ENCODE data around the gene KIF13A. TPM values are rescaled to one million over a fixed set of nuclear protein-coding genes. Genes with fewer than 3 reads are reported as not detected.

KIF13A gene
- total RNA-seq, 1 experiment from 2014 or later = 52.2 TPM

DNA sequence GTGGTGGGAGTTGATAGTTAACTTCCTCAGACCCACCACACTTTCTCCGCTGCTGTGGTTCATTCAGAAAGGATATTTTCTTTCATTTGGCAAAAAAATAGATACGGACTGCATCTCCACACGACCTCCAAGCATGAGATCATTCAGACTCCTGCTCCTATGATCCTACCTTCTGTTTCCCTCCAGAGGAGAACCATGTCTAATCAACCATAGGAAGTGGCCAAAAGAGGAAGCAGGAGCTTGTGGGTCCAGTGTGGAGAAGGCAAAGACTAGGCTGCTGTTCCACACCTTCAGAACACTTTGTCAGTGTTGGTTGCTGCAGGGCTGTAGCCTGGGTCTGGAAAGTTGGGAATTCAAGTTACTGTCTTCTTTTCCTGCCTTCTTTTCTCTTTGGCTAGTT, 10.6 kb upstream of the KIF13A start:
- DNase-seq = no peak
- H3K9me2 ChIP-seq (ENCODE audit: insufficient read depth) = no peaks in the 10 kb centered on the region
- no peak overlapping the region for H3K27ac ChIP-seq
- H3K4me2 ChIP-seq = peak overlapping the region; percentile 35; the same call in 1 of the 2 replicates
- H3K36me3 ChIP-seq (ENCODE audit: low read depth) = no peaks in the 10 kb centered on the region
- ChIA-PET CTCF (no interaction called here), POLR2A (ENCODE audit: unreplicated experiment) (no interaction called here)
- H3K9me3 ChIP-seq (ENCODE audit: insufficient read depth, low read depth) = peaks cover 3% of the 10 kb centered on the region; the same call in 1 of the 2 replicates
- H3K4me3 ChIP-seq = no peak overlapping the region
- TF ChIP-seq, protein P1, sequence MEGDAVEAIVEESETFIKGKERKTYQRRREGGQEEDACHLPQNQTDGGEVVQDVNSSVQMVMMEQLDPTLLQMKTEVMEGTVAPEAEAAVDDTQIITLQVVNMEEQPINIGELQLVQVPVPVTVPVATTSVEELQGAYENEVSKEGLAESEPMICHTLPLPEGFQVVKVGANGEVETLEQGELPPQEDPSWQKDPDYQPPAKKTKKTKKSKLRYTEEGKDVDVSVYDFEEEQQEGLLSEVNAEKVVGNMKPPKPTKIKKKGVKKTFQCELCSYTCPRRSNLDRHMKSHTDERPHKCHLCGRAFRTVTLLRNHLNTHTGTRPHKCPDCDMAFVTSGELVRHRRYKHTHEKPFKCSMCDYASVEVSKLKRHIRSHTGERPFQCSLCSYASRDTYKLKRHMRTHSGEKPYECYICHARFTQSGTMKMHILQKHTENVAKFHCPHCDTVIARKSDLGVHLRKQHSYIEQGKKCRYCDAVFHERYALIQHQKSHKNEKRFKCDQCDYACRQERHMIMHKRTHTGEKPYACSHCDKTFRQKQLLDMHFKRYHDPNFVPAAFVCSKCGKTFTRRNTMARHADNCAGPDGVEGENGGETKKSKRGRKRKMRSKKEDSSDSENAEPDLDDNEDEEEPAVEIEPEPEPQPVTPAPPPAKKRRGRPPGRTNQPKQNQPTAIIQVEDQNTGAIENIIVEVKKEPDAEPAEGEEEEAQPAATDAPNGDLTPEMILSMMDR (conservative IDR thresholded peaks at IDR 0.05) = no peak
- no peak for TF ChIP-seq EZH2 (IDR thresholded peaks at IDR 0.05; ENCODE audit: low read depth)
- H3K79me2 ChIP-seq (ENCODE audit: low read depth) = no peaks in the 10 kb centered on the region
- BruUV-seq (replicated peaks) = no TSS peak
- intact Hi-C loops (cut with micrococcal nuclease; ENCODE audit: unreplicated experiment) = no loop called here
- H3F3A ChIP-seq (ENCODE audit: insufficient read depth, low read depth) = peaks cover 28% of the 10 kb centered on the region
- no peak overlapping the region for H2AFZ ChIP-seq
- no peaks in the 10 kb centered on the region for H3K27me3 ChIP-seq (ENCODE audit: insufficient read depth, low read depth)
- no peaks in the 10 kb centered on the region for H4K20me1 ChIP-seq (ENCODE audit: insufficient read depth)
- peaks cover 27% of the 10 kb centered on the region for H3K4me1 ChIP-seq (replicated peaks; ENCODE audit: insufficient read depth)

DNA sequence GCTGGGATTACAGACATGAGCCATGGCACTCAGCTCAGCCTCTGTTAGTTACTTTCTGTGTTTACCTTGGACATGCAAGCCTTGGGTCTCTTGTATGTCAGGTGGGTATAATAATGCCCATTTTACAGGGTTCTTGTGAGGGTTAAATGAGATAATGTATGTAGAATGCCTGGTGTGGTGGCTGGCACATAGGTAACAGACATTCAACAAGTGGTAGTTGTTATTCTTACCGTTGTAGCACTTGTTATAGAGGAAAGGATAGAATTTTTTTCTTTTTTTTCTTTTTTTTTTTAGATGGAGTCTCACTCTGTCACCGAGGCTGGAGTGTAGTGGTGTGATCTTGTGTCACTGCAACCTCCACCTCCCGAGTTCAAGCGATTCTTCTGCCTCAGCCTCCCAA, 8.0 kb upstream of the KIF13A start:
- H2AFZ ChIP-seq = no peak overlapping the region
- intact Hi-C loops (cut with micrococcal nuclease; ENCODE audit: unreplicated experiment) = no loop called here
- no peak overlapping the region for H3K27ac ChIP-seq
- no peaks in the 10 kb centered on the region for H4K20me1 ChIP-seq (ENCODE audit: insufficient read depth)
- no peak for DNase-seq
- H3K79me2 ChIP-seq (ENCODE audit: low read depth) = no peaks in the 10 kb centered on the region
- BruUV-seq (replicated peaks) = no TSS peak
- peaks cover 3% of the 10 kb centered on the region; the same call in 1 of the 2 replicates for H3K9me3 ChIP-seq (ENCODE audit: insufficient read depth, low read depth)
- H3F3A ChIP-seq (ENCODE audit: insufficient read depth, low read depth) = peaks cover 37% of the 10 kb centered on the region
- H3K27me3 ChIP-seq (ENCODE audit: insufficient read depth, low read depth) = no peaks in the 10 kb centered on the region
- TF ChIP-seq EZH2 (IDR thresholded peaks at IDR 0.05; ENCODE audit: low read depth) = no peak
- TF ChIP-seq, protein P1 (conservative IDR thresholded peaks at IDR 0.05) = no peak
- no peaks in the 10 kb centered on the region for H3K36me3 ChIP-seq (ENCODE audit: low read depth)
- no peak overlapping the region for H3K4me2 ChIP-seq
- POLR2A ChIA-PET (ENCODE audit: unreplicated experiment) = no interaction called here
- H3K4me3 ChIP-seq = no peak overlapping the region
- no peaks in the 10 kb centered on the region for H3K9me2 ChIP-seq (ENCODE audit: insufficient read depth)
- CTCF ChIA-PET = no interaction called here
- H3K4me1 ChIP-seq (replicated peaks; ENCODE audit: insufficient read depth) = peaks cover 45% of the 10 kb centered on the region

DNA sequence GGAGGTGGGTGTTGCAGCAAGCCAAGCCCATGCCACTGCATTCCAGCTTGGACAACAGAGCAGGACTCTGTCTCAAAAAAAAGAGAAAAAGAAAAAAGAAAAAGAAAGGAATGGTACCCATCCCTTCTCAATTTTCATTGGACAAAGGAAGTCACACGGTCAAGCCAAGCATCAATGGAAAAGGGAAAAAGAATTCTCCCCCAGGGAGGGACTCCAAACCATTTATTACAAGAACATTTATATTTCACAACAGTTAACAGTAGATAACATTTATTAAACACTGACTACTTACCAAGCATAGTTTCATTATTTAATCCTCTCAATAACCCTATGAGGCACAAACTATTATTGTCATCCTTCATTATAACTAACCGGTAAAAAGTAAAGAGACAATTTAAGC, 6.6 kb upstream of the KIF13A start:
- peaks cover 37% of the 10 kb centered on the region for H3F3A ChIP-seq (ENCODE audit: insufficient read depth, low read depth)
- no peak overlapping the region for H2AFZ ChIP-seq
- ChIA-PET POLR2A (ENCODE audit: unreplicated experiment) (interaction anchor here (0.6 kb wide), 2 partner anchors 118 to 120 kb away, joined by 3 to 4 read pairs; no protein-coding TSS in a partner anchor), CTCF (interaction anchor here (0.8 kb wide), 1 partner anchor 106 kb away, joined by 3 read pairs; no protein-coding TSS in a partner anchor)
- intact Hi-C loops (cut with micrococcal nuclease; ENCODE audit: unreplicated experiment) = no loop called here
- peaks cover 51% of the 10 kb centered on the region for H3K4me1 ChIP-seq (replicated peaks; ENCODE audit: insufficient read depth)
- peak overlapping the region; percentile 37 for H3K4me2 ChIP-seq
- H3K4me3 ChIP-seq = no peak overlapping the region
- TF ChIP-seq, protein P1 (conservative IDR thresholded peaks at IDR 0.05) = no peak
- no peak for TF ChIP-seq EZH2 (IDR thresholded peaks at IDR 0.05; ENCODE audit: low read depth)
- no peaks in the 10 kb centered on the region for H4K20me1 ChIP-seq (ENCODE audit: insufficient read depth)
- H3K27ac ChIP-seq = peak overlapping the region; percentile 88
- BruUV-seq (replicated peaks) = TSS peak; percentile 24
- H3K9me2 ChIP-seq (ENCODE audit: insufficient read depth) = no peaks in the 10 kb centered on the region
- H3K27me3 ChIP-seq (ENCODE audit: insufficient read depth, low read depth) = no peaks in the 10 kb centered on the region
- no peak for DNase-seq
- peaks cover 3% of the 10 kb centered on the region; the same call in 1 of the 2 replicates for H3K9me3 ChIP-seq (ENCODE audit: insufficient read depth, low read depth)
- no peaks in the 10 kb centered on the region for H3K36me3 ChIP-seq (ENCODE audit: low read depth)
- H3K79me2 ChIP-seq (ENCODE audit: low read depth) = peaks cover 5% of the 10 kb centered on the region
